Umbilical cord (tissue), 2 donors: ENCODE measurements around the gene C2orf49. TPM values are rescaled to one million over a fixed set of nuclear protein-coding genes. Genes with fewer than 3 reads are reported as not detected.

Experiments used
- DNase-seq: peaks from one replicate; pipeline ENCODE4 v3.0.0-alpha.2; 2015; ENCODE audit warnings: low spot score
- total RNA-seq: library from RNA; depleted of rRNA; stranded (reverse); fragments of >200 nt; gene quantifications from one replicate; pipeline ENCODE4 v1.2.3, GENCODE V29; 2014; ENCODE audit warnings: low replicate concordance; ENCODE audit not compliant: insufficient read depth

C2orf49 gene
- total RNA-seq, 1 donor from 2014 or later: 23.8 TPM

DNA sequence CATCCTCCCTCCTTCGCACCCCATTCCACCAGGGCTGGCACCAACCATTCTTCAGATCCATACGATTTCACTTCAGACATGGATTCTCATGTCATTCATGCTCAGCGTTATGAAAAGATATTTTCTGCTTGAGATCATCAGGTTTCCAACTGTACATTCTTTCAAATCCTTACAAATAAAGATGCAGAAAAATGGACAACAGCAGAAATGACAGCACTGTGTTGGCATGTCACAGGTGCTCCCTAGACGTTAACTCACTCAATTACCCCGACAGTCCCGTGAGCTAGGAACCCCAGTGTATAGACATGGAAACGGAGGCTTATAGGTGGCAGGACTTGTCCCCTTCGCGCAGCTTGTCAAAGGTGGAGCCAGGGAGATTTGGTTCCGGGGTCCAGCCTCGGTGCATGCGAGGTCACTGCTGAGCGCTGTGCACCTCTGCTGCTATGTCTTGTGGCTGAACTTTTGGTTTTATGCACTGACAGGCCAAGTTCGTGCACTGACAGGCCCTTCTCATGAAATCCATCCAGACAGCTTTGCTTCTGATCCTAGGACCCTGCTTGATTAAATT, 43.8 kb downstream of the C2orf49 start:
- no peak for DNase-seq

DNA sequence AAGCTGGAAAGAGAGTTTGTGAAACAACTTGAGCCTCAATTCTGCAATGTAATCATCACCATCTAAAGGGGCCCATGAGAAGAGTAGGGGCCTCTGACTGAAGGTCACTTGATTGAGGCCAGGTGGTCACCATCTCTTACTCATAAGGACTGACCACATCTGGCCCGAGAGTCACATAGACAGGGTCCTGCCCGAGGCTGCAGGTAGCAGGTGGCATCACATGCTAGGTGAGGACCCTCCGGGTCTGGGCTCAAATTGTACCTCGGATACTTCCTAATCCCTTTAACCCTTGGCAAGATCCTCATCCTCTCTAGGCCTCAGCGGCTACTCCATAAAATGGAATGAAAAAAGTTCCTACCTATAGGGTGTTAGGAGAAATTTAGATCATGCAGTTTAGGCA, 44.8 kb downstream of the C2orf49 start:
- no peak for DNase-seq

DNA sequence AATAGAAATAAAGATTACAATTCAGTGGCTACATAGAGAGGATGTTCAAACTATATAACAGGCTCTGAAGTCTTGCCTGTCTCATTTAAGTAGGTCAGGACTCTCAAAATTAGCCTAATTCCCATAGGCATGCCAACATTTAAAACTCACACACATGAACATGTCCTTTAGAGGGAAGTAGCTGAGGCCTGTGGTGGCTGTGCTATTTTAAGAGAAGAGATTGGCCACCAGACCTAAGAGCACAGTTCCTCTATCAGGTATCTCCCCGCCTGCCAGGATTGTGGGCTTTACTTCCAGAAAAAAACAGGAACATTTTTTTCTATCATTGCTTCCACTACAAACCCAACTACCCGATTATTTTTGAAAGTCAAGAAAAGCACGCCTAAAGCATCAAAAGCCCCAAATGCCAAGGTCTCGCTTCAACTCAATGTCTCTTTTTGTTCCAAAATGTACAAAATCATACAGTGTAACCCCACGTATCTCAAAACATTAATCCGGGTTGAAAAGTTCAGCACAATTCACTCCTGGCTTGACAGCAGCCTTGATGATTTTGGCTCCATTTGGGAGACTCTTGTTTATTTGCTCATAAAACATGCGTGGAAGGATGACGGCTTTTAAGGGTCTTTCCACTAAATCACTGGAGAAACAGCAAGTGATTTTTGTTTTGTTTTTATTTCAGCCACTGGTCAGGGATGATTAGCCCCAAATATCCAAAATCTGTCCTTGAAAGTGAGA, 46.3 kb downstream of the C2orf49 start:
- DNase-seq: no peak

DNA sequence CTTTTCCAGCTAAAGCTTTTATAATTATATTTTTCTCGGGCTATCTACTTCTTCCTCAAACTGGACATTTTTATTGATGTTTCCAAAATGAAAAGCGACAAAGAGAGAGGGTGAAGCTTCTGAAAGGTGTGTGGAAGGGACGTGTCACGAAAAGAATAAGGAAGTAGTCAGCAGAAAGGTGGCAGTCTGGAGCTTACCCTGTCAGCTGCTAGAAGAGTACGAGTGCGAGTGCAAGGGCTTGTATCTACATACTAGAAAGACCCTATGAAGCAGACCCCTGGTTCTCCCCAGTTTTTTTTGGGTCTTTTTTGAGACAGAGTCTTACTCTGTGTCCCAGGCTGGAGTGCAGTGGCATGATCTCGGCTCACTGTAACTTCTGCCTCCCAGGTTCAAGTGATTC, 46.9 kb downstream of the C2orf49 start:
- DNase-seq: no peak

DNA sequence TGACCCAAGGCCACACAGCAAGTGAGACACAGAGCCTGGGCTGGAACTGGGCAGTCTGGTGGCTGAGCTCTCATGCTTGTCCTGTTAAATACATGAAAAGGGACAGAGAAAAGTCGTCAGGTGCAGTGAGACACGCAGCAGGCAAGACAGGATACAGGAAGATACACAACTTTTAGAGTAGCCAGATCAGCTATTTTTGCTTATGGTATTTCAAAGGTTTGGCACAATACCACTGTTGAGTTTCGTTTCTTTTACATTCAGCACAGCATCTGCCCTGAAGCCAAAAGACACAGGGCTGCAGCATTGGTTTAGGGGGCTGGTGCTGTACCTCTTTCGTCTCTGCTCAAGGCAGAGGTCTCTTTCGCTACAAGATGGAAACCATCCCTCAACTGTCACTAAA, 47.5 kb downstream of the C2orf49 start:
- DNase-seq: no peak

DNA sequence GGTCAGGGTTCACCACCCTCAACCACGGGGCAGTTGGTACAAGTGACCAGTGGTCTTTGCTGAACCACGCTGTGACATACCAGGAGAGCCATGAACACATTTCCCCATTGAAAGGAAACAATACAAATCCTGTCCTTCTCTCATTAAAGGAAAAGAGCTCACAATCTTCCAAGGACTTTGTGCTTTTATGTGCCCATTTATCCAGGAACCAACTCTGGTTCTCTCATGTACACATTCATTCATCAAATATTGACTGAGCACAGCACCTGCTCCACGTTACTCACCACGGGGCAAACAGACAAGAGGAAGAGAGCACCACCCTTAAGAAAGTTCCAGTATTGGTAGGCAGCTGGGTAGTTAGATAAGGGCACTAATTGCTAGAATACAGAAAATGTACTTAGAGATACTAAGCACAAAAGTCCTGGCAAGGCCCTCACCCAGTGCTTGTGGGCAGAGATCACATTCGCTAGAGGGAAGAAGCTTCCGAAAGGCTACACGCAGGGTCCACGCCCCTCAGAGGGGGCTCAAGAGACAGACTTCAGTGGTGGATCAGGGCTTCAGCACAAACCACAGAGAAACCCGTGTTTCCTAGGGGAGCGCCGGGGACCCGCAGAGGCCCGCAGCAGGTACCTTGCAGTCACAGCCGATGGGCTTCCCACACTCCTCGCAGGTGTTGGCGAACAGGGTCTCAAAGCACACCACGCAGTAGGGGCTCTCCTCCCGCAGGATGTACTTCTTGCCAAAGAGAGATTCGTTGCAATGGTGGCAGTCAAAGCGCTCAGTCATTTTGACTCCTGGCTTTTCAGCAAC, 48.6 kb downstream of the C2orf49 start:
- DNase-seq: no peak

DNA sequence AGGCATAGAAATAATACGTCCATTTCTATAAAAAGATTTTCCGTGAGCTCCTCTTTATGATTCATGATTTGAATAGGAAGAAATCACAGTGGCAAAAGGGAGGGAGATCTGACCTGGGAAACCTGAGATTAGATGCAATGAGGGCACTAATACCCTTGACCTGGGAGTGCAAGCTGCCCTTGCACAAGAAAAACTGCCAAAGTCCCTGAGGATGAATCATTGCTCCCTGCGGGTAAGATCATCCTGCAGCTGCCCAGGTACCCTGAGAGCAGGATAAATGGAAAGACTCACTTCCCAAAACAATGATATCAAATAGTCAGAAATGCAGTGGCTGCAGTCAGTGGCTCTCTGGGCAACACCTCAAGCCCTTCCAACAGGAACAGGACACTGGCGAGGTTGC, 49.9 kb downstream of the C2orf49 start:
- no peak for DNase-seq

DNA sequence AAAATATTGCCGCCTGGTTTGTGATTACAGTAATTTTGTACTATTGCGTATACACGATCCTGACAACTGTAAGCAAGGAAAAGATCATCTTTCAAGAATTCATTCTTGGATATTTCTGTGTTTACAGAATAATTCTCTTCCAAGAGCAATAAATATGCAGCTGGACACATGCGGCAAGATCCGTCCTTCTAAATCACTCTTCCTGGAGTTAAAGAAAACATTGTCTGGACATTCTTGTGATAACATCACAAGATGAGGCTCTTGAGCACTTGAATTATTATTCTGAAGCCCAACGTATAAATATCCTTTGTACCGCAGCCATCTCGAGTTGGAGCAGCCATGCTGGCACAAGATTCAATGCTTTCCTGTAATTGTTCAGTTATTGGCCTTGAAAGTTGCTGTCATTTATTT, 51.6 kb downstream of the C2orf49 start:
- DNase-seq: peak; percentile 78

DNA sequence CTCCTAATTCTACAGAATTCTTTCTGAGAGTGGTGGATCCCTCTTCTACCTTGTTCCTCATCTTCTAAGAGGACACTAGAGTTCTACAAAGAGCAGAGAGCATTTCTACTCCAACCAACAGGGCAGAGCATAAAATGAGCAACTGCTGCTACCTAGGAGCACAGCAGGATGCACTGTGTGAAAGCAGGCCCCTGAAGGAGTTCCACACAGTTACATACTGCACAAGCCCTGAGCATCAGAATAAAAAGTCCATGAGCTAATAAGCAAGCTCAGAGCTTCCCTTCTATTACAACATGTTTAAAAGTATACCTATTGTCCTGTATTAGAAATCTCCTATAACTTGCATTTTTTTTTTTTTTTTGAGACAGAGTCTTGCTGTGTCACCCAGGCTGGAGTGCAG, 53.1 kb downstream of the C2orf49 start:
- DNase-seq: no peak

DNA sequence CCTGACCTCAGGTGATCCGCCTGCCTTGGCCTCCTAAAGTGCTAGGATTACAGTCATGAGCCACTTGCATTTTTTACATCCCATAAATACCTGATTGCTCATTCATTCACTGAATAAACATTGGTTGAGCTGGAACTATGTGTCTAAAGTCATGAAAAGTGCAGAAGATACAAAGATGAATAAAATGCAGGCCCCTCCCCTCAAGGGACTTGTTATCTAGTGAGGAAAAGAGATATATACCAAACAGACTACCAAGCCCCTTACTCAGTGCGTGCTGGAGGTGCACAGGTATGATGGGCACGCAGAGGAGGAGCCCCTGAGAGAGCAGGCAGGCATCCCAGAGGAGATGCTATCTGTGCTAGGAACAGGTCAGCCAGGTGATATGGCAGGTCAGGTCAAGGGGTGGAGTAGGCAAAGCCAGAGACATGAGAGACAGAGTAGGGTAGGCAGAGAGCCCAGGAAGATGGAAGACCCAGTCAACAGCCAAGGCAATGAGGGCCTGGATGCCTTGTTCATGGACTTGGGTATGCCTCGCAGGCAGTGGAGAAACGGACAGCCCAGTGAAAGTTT, 53.8 kb downstream of the C2orf49 start:
- DNase-seq: no peak

DNA sequence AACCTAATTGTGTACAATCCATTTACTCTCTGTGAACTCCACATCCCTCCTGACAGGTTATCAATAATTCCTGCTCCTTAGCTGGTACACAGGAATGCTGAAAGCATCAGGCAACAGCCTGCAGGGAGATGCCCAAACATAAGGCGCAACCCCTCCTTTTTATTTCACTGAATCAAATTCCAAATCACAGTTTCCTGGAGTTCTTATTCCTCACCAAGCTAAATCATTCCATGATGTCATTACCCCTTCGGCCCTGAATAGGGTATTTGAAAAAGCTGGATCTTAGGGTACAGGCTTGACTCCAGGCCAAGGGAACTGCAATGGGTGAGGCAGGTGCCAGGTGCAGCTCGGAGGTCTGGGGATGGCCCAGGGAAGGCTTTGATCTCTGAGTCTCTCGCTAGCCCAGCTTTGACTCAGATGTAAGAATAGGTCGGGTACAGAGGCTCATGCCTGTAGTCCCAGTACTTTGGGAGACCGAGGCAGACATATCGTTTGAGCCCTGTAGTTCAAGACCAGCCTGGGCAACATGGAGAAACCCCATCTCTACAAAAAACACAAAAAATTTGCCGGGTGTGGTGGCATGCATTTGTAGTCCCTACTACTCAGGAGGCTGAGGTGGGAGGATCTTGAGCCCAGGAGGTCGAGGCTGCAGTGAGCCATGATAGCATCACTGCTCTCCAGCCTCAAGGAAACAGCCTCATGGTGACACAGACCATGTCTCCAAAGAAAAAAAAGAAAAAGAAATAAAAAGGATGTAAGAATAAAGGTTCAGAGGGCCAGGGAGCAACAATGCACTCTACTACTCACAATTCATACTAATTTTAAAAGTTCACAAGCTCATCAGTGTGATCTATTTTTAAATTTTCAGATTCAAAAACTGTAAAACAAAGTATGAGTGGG, 54.7 kb downstream of the C2orf49 start:
- DNase-seq: no peak

DNA sequence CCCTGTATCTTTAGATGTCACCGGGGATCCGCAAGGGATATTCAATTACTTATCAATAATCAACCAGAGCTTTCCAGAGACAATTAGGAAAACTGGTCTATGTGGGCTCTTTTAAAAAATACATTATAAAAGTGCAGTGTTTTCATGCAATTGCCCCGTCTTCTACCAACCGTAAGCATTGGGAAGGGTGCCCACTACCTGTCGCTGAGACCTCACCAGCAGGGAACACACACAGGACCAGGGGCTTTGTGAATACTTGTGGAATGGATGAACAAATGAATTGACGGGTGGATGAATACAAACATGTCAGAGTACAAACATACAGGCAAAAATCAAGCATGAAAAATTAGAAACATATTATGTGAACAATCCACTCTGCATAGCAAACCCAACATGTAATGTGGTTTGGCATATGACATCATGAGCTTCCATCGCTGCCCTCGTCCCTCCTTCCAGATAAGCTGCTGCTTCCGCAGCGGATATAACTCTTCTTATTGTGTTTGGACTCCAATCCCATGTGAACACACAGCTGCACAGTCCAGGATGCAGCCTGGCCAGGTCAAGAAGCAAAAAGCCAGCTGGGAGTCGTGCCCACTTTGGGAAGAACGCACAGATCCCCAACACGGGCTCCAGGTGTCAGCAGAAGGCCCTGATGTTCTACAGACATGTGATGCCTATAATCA, 56.2 kb downstream of the C2orf49 start:
- no peak for DNase-seq

DNA sequence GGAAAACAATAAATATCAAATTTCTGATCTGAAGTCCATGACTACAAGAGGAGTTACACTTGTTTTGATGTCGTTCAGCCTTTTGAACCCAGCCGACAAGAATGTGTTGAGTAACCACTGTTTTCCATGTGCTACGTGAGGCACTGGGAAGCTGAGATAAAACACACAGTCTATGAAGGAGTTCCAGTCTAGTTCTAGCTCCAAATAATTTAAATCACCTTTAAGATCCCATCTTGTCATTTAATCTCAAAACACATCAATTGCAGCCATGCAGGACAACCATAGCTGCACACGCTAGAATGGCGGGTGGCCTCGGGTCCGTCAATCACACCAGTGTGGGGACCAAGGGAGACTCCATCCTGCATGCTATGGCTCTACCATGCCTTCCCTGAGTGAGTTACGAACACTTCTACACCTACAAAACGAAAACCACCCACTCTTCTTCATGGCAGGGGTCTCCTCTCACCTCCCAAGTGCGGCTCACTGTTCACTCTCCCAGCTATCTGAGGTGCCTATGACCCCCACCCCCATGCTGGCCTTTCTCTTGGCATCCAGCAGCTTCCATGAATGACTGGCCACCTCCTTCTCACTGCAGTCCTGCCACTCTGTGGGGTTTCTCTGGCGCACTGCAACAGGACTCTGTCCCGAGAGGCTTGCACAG, 57.7 kb downstream of the C2orf49 start:
- DNase-seq: no peak

DNA sequence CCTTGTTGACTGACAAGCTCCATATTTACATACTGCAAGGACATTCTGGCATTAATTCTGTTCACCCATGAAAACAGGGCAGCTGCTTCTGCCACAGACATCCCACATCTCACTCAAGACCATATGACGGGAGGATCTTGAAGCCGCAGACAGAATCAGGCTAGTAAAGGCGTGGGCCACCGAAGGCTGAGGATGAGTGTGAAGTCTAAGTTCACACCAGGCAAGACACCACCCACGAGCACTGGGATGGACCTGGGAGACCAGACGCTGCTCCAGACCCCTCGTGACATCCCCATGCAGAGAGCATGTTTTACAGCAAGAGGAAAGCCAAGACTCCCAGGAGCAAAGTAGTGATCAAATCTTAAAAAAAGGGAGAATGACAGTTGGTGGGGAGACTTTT, 58.4 kb downstream of the C2orf49 start:
- DNase-seq: no peak

DNA sequence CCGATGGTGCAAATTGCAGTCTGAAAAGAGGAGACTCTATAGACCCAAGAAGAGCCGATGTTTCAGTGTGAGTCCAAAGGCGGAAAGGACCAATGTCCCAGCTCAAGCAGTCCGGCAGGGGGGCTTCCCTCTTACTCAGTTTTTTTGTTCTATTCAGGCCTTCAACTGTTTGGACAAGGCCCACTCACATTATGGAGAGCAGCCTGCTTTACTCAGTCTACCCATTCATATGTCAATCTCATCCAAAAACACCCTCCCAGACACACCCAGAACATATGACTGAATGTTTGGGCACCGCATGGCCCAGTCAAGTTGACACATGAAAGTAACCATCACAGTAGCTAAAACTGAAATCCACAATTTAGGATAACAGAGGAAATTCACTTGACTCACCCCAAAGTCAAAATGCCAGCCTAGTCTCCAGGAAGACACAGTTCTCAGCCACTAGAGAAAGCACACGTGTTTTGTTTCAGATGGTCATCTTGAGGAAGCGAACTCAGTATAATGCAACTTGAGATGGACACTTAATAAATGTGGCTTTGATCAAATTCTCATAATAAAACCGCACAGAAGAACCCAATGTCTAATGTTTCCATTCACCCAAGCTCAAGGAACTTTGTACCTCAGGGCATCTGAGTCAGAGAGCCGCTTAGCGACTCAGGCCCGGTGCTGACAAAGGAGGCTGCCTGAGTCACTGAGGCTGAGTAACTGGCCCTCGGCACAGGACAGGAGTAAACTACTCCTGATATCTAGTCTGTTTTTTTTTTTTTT, 59.1 kb downstream of the C2orf49 start:
- no peak for DNase-seq

DNA sequence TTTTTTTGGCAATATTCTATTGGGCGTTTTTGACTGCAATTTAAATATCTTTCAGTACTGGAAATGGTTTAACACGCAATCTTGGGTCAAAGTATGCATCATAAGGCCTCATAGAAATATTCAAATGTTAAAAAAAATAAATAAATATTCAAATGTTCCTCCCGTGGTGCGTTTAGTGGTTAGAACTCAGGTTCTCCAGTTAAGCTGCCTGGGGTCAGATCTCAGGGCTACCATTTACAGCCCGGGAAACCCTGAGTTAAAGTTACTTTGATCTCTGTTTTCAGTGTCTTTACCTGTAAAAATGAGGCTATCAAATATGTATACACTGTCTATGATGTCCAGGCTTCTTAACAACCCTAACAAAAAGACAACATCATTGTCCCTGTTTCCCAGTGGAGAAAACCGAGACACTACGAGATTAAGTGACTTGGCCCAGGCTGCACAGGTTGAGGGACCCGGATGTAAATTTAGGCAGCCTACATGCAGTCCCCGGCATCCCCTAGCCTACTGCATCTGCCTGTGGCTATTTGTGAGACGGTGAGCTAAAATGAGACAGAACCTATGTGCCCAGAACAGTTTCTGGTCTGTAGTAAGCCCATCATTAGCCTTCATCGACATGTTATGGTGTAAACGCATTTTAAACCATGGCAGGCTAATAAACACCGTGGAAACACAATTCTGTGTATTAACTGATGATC, 59.8 kb downstream of the C2orf49 start:
- no peak for DNase-seq

DNA sequence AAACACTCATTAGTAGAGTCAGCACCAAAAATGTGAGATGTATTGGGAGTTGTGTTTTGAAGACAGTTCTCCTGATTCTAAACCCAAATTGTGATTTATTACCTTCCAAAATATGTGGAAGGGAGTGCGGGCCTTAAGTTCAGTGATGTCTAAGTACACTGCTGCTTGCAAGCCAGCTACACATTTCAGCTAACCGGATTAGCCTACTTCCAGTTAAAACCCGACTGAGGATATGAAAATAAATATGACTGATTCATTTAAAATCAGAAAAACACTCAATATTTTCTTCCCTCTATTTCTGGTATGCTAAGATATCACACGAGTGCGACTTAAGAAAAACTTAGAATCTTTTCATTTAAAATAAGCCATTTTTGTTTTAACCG, 60.6 kb downstream of the C2orf49 start:
- DNase-seq: no peak

DNA sequence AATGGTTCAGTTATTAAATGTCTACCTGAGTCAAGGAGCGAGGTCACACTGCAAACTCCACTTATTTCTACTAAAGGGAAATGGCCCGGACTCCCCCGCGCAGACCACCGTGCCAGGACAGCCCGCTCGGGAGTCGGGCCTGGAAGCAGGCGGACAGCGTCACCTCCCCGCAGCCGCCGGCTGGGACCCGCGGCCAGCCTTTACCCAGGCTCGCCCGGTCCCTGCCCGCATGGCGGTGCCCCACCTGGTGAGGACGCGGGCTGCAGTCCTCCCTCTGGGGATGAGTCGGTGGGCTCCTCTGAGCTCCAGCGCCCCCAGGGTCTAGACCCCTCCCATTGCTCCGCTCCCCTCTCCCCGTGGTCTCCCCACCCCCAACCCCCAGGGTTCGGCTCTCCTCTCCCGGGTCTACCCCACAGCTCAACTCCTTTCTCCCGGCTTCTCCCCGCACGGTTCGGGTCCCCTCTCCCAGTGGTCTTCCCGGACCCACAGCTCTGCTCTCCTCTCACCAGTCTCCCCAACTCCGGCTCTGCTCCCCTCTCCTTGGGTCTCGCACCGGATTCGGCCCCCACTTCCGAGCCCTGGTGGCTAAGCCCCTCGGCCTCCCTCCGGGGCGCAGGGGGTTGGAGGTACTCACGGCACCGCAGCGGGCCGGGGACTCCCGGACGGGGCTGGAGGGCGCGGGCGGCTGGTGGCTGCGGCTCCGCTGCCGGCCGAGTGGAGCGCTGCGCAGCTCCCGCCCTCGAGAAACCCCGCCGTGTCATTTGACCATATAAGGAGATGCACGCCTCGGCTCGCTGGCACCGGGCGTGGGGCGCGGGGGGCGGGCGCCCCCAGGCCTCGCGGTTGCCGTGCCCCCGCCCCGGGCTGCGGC, 61.2 kb downstream of the C2orf49 start, which contains the start of gene FHL2:
Gene FHL2 (minus strand): TSS at position 716 of the 871 bp plus-strand sequence. CDS start 12,535 bp downstream, outside the sequence.
- DNase-seq: peak; percentile 79
